Activated CD4-positive, alpha-beta T cell treated with anti-CD3 and anti-CD28 coated beads, Interleukin-2, amount 50 U/mL, for 24 hours (primary cell): ENCODE data around the gene ARL5A.
"Not testable (repeated sequence)": the region's sequence is repeated elsewhere in the genome, so short reads cannot be mapped to it uniquely, and the experiment has no call there.

Experiments used
- DNase-seq, 2 donors: peaks; one replicate each; pipeline ENCODE4 v3.0.0-alpha.2; 2020; ENCODE audit warnings: low read depth in 1 of 2, low spot score in 1 of 2

Gene ARL5A

GRCh38 chr2:151795646-151796240, 32.5 kb downstream of the ARL5A start:
- DNase-seq: no peak

GRCh38 chr2:151794422-151794821, 33.8 kb downstream of the ARL5A start:
- DNase-seq: not testable (repeated sequence)

DNA sequence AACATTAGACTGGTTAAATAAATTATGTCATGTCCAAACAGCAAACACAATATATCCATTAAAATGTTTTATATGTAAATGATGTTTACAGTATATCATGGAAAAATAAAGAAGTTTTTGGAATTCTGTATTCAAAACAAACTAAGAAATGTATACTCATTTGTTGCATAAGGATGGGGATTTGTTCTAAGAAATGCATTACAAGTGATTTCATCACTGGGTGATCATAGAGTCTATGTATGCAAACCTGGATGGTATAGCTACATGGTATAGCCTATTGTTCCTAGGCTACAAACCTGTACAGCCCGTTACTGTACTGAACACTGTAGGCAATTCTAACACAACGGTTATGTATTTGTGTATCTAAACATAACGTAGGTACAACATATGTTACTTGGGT, 35.1 kb downstream of the ARL5A start:
- DNase-seq: no peak

- no peak for DNase-seq
Measured at GRCh38 chr2:151792589-151792988, 35.6 kb downstream of the ARL5A start.

DNA sequence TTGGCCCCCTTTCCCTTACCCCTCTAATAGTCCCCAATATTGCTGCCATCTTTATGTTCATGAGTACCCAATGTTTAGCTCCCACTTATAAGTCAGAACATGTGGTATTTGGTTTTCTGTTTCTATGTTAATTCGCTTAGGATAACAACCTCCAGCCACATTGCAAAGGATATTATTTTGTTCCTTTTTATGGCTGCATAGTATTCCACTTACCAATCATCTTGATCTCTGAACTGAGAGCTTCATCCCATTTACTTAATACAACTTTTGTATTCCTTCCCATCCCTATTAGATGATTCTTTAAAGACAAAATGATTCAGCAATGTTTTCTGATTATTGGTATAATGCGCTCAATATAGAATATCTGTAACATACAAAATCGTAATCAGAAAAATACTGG, 36.7 kb downstream of the ARL5A start:
- no peak for DNase-seq

- DNase-seq: no peak
Measured at GRCh38 chr2:151790689-151791088, 37.5 kb downstream of the ARL5A start.

GRCh38 chr2:151789055-151789834, 39.0 kb downstream of the ARL5A start:
- DNase-seq: no peak

- no peak for DNase-seq
Measured at GRCh38 chr2:151786483-151786882, 41.7 kb downstream of the ARL5A start.

GRCh38 chr2:151786077-151786476, 42.1 kb downstream of the ARL5A start:
- DNase-seq: no peak

- DNase-seq: no peak
Measured at GRCh38 chr2:151783133-151783520, 45.1 kb downstream of the ARL5A start.

- DNase-seq: no peak
Measured at GRCh38 chr2:151782378-151783132, 45.7 kb downstream of the ARL5A start.

- no peak for DNase-seq
Measured at GRCh38 chr2:151781642-151782041, 46.6 kb downstream of the ARL5A start.

DNA sequence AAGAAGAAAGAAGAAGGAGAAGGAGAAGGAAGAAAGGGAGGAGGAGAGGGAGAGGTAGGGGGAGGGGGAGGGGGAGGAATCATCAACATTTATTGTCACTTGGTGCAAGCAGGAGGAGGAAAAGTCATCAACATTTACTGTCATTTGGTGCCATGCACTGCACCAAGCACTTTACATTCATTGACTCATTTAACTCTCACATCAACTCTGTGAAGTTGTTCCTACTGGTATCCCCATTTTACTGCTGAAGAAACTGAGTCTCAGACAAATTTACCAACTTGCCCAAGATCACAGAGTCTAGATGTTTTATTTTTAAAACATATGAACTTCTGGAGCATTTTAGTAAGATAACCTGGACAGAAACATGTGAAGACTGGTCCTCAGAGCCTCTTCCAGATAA, 47.3 kb downstream of the ARL5A start:
- DNase-seq: no peak

- DNase-seq: no peak
Measured at GRCh38 chr2:151777935-151778334, 50.3 kb downstream of the ARL5A start.

DNA sequence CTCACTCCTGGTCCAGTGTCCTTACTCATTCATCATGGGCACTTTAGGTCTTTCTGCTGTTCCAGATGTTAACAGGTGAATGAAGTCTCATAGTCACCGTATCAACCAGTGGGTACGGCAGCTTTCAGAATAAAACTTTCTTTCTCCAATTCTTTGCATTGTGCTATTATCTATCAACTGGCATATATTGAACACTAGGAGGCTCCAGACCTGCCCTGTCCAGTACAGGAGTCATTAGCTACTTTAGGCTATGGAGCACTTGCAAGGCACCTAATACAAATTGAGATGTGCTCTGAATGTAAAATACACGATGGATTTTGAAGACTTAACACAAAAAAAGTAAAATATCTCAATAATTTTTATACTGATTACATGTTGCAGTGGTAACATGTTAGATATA, 50.7 kb downstream of the ARL5A start:
- DNase-seq: no peak

- no peak for DNase-seq
Measured at GRCh38 chr2:151776367-151776766, 51.9 kb downstream of the ARL5A start.

DNA sequence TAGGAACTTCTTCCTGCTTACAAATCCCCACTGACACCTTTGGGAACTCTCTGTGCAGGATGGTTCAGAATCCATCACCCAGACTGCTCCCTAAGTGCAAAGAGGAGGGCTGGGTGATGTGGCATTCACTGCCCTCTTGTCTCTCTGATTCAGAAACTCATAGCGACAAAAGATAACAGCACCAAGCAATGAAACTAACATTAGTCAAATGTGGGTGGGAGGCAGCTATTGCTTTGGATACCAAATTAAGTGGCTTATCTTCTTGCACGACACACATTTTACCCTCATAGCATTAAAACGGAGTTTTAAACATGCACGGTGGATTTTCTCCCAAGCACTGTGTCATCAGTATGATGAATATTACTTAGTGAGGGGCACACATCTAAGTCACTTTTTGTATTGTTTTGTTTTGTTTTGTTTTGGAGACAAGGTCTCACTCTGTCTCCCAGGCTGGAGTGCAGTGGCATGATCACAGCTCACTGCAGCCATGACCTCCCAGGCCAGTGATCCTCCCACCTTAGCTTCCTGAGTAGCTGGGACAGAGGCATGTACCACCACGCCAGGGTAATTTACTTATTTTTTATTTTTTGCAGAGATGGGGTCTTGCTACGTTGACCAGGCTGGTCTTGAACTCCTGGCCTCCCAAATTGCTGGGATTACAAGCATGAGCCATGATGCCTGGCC, 53.0 kb downstream of the ARL5A start:
- DNase-seq: no peak

GRCh38 chr2:151774506-151774905, 53.7 kb downstream of the ARL5A start:
- DNase-seq: no peak

DNA sequence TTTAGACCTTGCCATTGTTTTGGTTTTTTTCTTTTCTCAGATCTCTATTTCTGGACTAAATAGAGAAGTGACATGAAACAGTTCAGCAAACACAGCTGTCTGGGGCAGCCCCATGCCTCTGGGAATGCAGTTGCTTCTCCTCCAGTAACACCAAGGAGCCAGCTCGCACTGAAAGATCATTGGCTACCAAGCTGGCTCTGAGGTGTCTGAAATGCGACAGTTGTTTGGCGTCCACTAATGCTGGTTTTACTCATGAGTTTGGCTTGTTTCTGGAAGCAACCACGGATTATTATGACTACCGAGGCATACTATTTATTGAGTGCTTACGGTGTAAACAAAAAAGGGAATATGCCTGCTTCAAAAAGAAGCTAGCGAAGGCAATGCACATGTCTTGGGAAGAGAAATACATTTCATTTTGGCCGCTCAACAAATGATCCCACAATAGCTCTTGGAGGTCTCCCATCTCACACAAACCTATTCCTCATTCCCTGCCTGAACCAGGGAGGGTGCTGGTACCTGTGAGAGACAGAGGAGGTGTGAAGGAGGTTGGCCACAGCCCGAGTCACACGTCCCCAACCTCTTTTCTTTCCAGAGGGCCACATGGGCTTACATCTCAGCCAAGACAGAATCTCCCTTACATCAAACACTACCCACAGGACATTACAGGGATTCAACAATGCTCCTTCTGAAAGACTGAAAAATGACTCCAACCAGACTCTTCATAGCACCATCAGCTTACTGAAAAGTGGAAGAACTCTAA, 56.4 kb downstream of the ARL5A start:
- no peak for DNase-seq

DNA sequence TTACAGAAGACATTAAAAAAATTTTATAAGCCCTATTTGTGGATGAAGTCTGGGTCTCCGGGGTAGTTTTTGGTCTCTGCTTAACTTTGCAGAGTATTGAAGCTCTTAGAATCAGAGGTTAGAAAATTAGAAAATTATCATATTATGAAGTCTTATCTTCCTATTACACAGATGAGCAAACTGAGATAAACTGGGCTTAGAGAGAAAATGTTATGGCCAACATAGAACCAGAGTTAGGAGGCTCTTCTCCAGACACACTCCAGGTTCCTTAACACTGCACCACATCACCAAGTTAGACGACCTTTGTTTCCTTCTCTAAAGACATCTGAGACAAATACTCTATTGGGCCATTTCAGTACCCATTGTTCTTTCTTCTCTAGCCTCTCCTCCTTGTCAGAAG, 57.2 kb downstream of the ARL5A start:
- no peak for DNase-seq

- DNase-seq: no peak
Measured at GRCh38 chr2:151769606-151770005, 58.6 kb downstream of the ARL5A start.
